SKM-1 treated with dmso at 0.1 percent for 144 hours (cell line): Measurements from ENCODE around the gene CLCNKA.
"Not testable (repeated sequence)": the region's sequence is repeated elsewhere in the genome, so short reads cannot be mapped to it uniquely, and the experiment has no call there.

Experiments used
- DNase-seq: peaks from one replicate; lab custom pipeline; 2025; ENCODE audit not compliant: unreplicated experiment; lab: John Stamatoyannopoulos, UW

The CLCNKA gene

GRCh38 chr1:16061989-16062686 is 40.3 kb downstream of the CLCNKA start:
- DNase-seq: not testable (repeated sequence)

- not testable (repeated sequence) for DNase-seq
Measured at GRCh38 chr1:16062687-16063075, 40.8 kb downstream of the CLCNKA start.

GRCh38 chr1:16063226-16063829 is 41.5 kb downstream of the CLCNKA start:
- DNase-seq: no peak

GRCh38 chr1:16063921-16064320 is 42.1 kb downstream of the CLCNKA start:
- DNase-seq: no peak

GRCh38 chr1:16064536-16065268 is 42.9 kb downstream of the CLCNKA start:
- DNase-seq: no peak

- no peak for DNase-seq
Measured at GRCh38 chr1:16065269-16065576, 43.4 kb downstream of the CLCNKA start.

- no peak for DNase-seq
Measured at GRCh38 chr1:16066245-16066644, 44.4 kb downstream of the CLCNKA start.

- DNase-seq: no peak
Measured at GRCh38 chr1:16067127-16067768, 45.4 kb downstream of the CLCNKA start.

GRCh38 chr1:16067933-16068332 is 46.1 kb downstream of the CLCNKA start:
- no peak for DNase-seq

- no peak for DNase-seq
Measured at GRCh38 chr1:16068356-16069270, 46.8 kb downstream of the CLCNKA start.

GRCh38 chr1:16070640-16071355 is 49.0 kb downstream of the CLCNKA start:
- no peak for DNase-seq

- no peak for DNase-seq
Measured at GRCh38 chr1:16071614-16072013, 49.8 kb downstream of the CLCNKA start.

GRCh38 chr1:16072095-16072494 is 50.3 kb downstream of the CLCNKA start:
- DNase-seq: no peak

GRCh38 chr1:16072616-16073484 is 51.0 kb downstream of the CLCNKA start:
- no peak for DNase-seq

- DNase-seq: peak; percentile 18
Measured at GRCh38 chr1:16073490-16074119, 51.8 kb downstream of the CLCNKA start, which contains the start of gene FAM131C. TSS of gene FAM131C (minus strand) at chr1:16073651. CDS start at chr1:16073442, 209 bp downstream.

GRCh38 chr1:16074217-16074616 is 52.4 kb downstream of the CLCNKA start:
- DNase-seq: no peak

- no peak for DNase-seq
Measured at GRCh38 chr1:16075337-16076030, 53.6 kb downstream of the CLCNKA start.
